ENCODE results near the gene EIF2AK3. TPM values are rescaled to one million over a fixed set of nuclear protein-coding genes. Genes with fewer than 3 reads are reported as not detected.

The EIF2AK3 gene
- total and polyA plus RNA-seq, 2 of the 8 experiments (the other 6 are each of a cell fraction or from before 2014, with no cell fraction given) = 5.8 to 22.8 TPM

DNA sequence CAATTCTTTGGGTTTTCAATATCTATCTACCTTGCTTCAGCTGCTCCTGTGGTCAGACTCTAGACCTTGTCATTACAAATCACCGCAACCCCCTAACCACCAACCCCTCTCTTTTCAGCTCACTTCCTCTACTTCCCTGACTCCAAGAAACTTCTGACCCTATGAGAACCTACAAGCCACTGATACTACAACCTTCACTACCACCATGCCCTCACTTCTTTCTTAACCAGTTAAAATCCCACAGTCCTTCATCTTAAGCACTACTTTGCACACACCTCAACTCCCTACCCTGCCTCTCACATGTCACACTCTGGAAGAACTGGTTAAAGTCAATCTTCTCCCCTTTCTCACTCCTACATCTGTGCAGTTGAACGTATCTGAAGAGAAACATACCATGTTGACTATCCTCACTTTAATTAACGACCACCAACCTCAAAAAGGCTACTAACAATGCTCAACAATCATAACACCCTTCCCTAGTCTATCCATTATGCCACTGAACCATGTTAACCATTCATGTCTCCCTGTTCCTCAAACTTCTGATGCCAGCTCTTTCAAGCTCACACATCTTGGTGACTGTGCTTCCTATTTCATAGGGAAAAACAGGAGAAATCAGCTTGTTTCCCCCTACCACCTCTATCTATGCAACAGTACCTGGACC lies 12.6 kb downstream of the EIF2AK3 start:
- Histone ChIP-seq H3K18ac (ENCODE audit: extremely low read depth, low read length) (no peak overlapping the region), H3K4me3 (ENCODE audit: extremely low read depth in 1 of 4, insufficient read depth in 2 of 4, low read depth in 3 of 4, low read length in 4 of 4) (no peak overlapping the region), H3K27ac (ENCODE audit: low read depth, low read length) (0 out of 2 replicates have a peak overlapping the region, but pooled peaks have one; percentile 17), H3K9me3 (ENCODE audit: insufficient read depth in 2 of 2, low read depth in 1 of 2, low read length in 1 of 2) (no peaks in the 10 kb centered on the region), H2BK15ac (ENCODE audit: low read length) (no peak overlapping the region), H3K4me1 (replicated peaks in 1 of 4; ENCODE audit: control insufficient read depth in 3 of 4, insufficient read depth in 4 of 4, low read length in 3 of 4) (no peaks in the 10 kb centered on the region), H3K56ac (replicated peaks; ENCODE audit: insufficient read length, low read depth, low read length) (no peak overlapping the region), H2BK20ac (ENCODE audit: low read length) (0 out of 2 replicates have a peak overlapping the region, but pooled peaks have one; percentile 6), H3K4me2 (ENCODE audit: insufficient read depth in 1 of 2, low read depth in 2 of 2, low read length in 2 of 2) (no peak overlapping the region), H2BK12ac (ENCODE audit: low read depth, low read length) (no peak overlapping the region), H2AFZ (ENCODE audit: low read length) (no peak overlapping the region), H4K20me1 (replicated peaks in 1 of 2; ENCODE audit: control insufficient read depth in 1 of 2, insufficient read depth in 2 of 2, low read length in 2 of 2) (peaks cover 0 to 2% of the 10 kb centered on the region in 2 experiments), H4K8ac (ENCODE audit: extremely low read depth, insufficient read depth, low read length) (no peak overlapping the region), H3K23ac (ENCODE audit: insufficient read length) (no peak overlapping the region), H3K79me2 (ENCODE audit: control insufficient read depth in 1 of 2, insufficient read depth in 2 of 2, low read length in 2 of 2) (peaks cover 6 to 61% of the 10 kb centered on the region in 2 experiments), H4K91ac (replicated peaks; ENCODE audit: insufficient read length, low read length) (no peak overlapping the region), H3K23me2 (ENCODE audit: low read depth, low read length) (peaks cover 3% of the 10 kb centered on the region; the same call in 1 of the 2 replicates), H2BK5ac (ENCODE audit: low read depth, low read length) (no peak overlapping the region), H3K9ac (replicated peaks in 1 of 4; ENCODE audit: extremely low read depth in 1 of 4, low read depth in 3 of 4, low read length in 3 of 4) (no peak overlapping the region), H3K4ac (replicated peaks; ENCODE audit: insufficient read length, low read depth, low read length) (no peak overlapping the region), H3K36me3 (ENCODE audit: control insufficient read depth in 2 of 4, insufficient read depth in 4 of 4, low read length in 3 of 4) (peaks cover 0 to 9% (median 0%) of the 10 kb centered on the region in 4 experiments; a peak in 1 of 8 replicates), H2AK5ac (ENCODE audit: low read depth, low read length) (no peak overlapping the region), H3K27me3 (replicated peaks in 1 of 4; ENCODE audit: control insufficient read depth in 3 of 4, extremely low read depth in 1 of 4, insufficient read depth in 3 of 4, low read length in 3 of 4) (no peaks in the 10 kb centered on the region), H4K5ac (ENCODE audit: insufficient read length, low read depth, low read length) (no peak overlapping the region), H2BK120ac (replicated peaks; ENCODE audit: low read depth, low read length) (no peak overlapping the region), H3K14ac (ENCODE audit: insufficient read length) (no peak overlapping the region), H3K79me1 (ENCODE audit: low read depth, low read length) (no peaks in the 10 kb centered on the region; the same call in 1 of the 2 replicates)
- no peak for DNase-seq (ENCODE audit: low read depth in 1 of 2, low spot score in 2 of 2)
- ChIA-PET POLR2A (ENCODE audit: partially characterized antibody) (no interaction called here), CTCF (ENCODE audit: partially characterized antibody) (interaction anchor here (0.9 to 1.0 kb wide), 2 partner anchors 57 to 59 kb away, joined by 3 read pairs; no protein-coding TSS in a partner anchor)
- no peak for FAIRE-seq
- 86% methylated on average over 3 of the region's 3 CpGs; no CpG with 5 or more reads in 1 of the 2 experiments for WGBS, 2 experiments (ENCODE audit: extremely low coverage in 1 of 2, insufficient coverage in 1 of 2, insufficient read length in 1 of 2, insufficient replicate concordance in 2 of 2, low coverage in 1 of 2, low lambda C conversion rate in 2 of 2, missing lambda C conversion rate in 1 of 2)
- TF ChIP-seq CHD1 (IDR thresholded peaks at IDR 0.05; ENCODE audit: low read depth, low read length) (no peak), RBBP5 (IDR thresholded peaks at IDR 0.05; ENCODE audit: borderline replicate concordance, low read depth, low read length) (no peak), BCL11A (IDR thresholded peaks at IDR 0.05; ENCODE audit: low read depth in 2 of 2, low read length in 2 of 2) (no peak), CBX8 (IDR thresholded peaks at IDR 0.05; ENCODE audit: borderline replicate concordance, low read depth, low read length) (no peak), SRF (IDR thresholded peaks at IDR 0.05; ENCODE audit: low read depth, low read length) (no peak), TBP (IDR thresholded peaks at IDR 0.05; ENCODE audit: low read depth, low read length) (no peak), BACH1 (IDR thresholded peaks at IDR 0.05; ENCODE audit: low read length) (no peak), TAF7 (optimal IDR thresholded peaks at IDR 0.05; ENCODE audit: borderline replicate concordance, low read depth, low read length) (no peak), EZH2 (IDR thresholded peaks at IDR 0.05; ENCODE audit: low read depth, low read length, severe bottlenecking) (no peak), TAF1 (IDR thresholded peaks at IDR 0.05; ENCODE audit: low read depth, low read length) (no peak)
- TF ChIP-seq, protein P1, sequence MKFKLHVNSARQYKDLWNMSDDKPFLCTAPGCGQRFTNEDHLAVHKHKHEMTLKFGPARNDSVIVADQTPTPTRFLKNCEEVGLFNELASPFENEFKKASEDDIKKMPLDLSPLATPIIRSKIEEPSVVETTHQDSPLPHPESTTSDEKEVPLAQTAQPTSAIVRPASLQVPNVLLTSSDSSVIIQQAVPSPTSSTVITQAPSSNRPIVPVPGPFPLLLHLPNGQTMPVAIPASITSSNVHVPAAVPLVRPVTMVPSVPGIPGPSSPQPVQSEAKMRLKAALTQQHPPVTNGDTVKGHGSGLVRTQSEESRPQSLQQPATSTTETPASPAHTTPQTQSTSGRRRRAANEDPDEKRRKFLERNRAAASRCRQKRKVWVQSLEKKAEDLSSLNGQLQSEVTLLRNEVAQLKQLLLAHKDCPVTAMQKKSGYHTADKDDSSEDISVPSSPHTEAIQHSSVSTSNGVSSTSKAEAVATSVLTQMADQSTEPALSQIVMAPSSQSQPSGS (IDR thresholded peaks at IDR 0.05; ENCODE audit: low read length) = no peak

Measured in H1 (cell line).